Keratinocyte (primary cell): ENCODE data around the gene SPRTN. TPM values are rescaled to one million over a fixed set of nuclear protein-coding genes. Genes with fewer than 3 reads are reported as not detected.

ENCODE experiments used
- DNase-seq: peaks from one replicate; pipeline ENCODE4 v3.0.0-alpha.2; 2011; ENCODE audit warnings: low read depth, missing footprints, low spot score
- FAIRE-seq: peaks from 2 replicates; lab custom pipeline; 2011; peaks lifted over from hg19 to GRCh38; lab: Jason Lieb, UNC
- H2AFZ ChIP-seq: 2 replicates; pipeline ENCODE4 v1.6.0; 2012; ENCODE audit warnings: low read length, control low read depth, inconsistent platforms; ENCODE audit not compliant: control insufficient read depth
- H3K27ac ChIP-seq: 2 replicates; pipeline ENCODE4 v1.5.1; 2011; ENCODE audit warnings: low read length; ENCODE audit not compliant: control insufficient read depth, insufficient read depth
- H3K27me3 ChIP-seq: 3 replicates; pipeline ENCODE4 v1.6.0; 2011; ENCODE audit warnings: low read length; ENCODE audit not compliant: control insufficient read depth, insufficient read depth; ENCODE audit errors: extremely low read depth
- H3K36me3 ChIP-seq, 2 experiments: 2 replicates in 1 of 2; 3 replicates in 1 of 2; pipeline ENCODE4 v1.5.1; 2011; ENCODE audit warnings: low read length in 2 of 2, mild to moderate bottlenecking in 1 of 2; ENCODE audit not compliant: control insufficient read depth in 2 of 2, insufficient read depth in 2 of 2; ENCODE audit errors: extremely low read depth in 1 of 2
- H3K4me1 ChIP-seq: 3 replicates; pipeline ENCODE4 v1.5.1; 2011; ENCODE audit warnings: low read length; ENCODE audit not compliant: control insufficient read depth, insufficient read depth; ENCODE audit errors: extremely low read depth
- H3K4me2 ChIP-seq: 3 replicates; pipeline ENCODE4 v1.6.0; 2011; ENCODE audit warnings: low read depth, low read length; ENCODE audit not compliant: control insufficient read depth, insufficient read depth; ENCODE audit errors: extremely low read depth
- H3K4me3 ChIP-seq, 3 experiments: fragments of 200-600 bp in 1 of 3; sonication (generic) in 1 of 3; 2 replicates in 2 of 3; 3 replicates in 1 of 3; pipeline ENCODE4 v1.5.1; 2011 to 2016; ENCODE audit warnings: low read length in 3 of 3, mild to moderate bottlenecking in 3 of 3, control low read depth in 2 of 3, inconsistent platforms in 1 of 3, low read depth in 1 of 3, mixed read lengths in 1 of 3, mixed run types in 1 of 3, moderate library complexity in 1 of 3; ENCODE audit not compliant: control insufficient read depth in 2 of 3, insufficient read depth in 2 of 3; ENCODE audit errors: extremely low read depth in 1 of 3
- H3K79me2 ChIP-seq: 2 replicates; pipeline ENCODE4 v1.6.0; 2012; ENCODE audit warnings: low read length; ENCODE audit not compliant: control insufficient read depth, insufficient read depth
- H3K9ac ChIP-seq: 3 replicates; pipeline ENCODE4 v1.6.0; 2011; ENCODE audit warnings: low read length; ENCODE audit not compliant: control insufficient read depth, insufficient read depth; ENCODE audit errors: extremely low read depth
- H3K9me1 ChIP-seq: 3 replicates; pipeline ENCODE4 v1.6.0; 2011; ENCODE audit warnings: low read length; ENCODE audit not compliant: control insufficient read depth, insufficient read depth; ENCODE audit errors: extremely low read depth
- H3K9me3 ChIP-seq: 2 replicates; pipeline ENCODE4 v1.5.1; 2012; ENCODE audit warnings: low read depth, low read length; ENCODE audit not compliant: control insufficient read depth
- H4K20me1 ChIP-seq: 3 replicates; pipeline ENCODE4 v1.6.0; 2011; ENCODE audit warnings: low read length; ENCODE audit not compliant: control insufficient read depth, insufficient read depth; ENCODE audit errors: extremely low read depth
- CTCF ChIP-seq, 3 experiments: IDR thresholded peaks in 1 of 3; conservative IDR thresholded peaks in 1 of 3; optimal IDR thresholded peaks in 1 of 3; 2 replicates in 2 of 3; 3 replicates in 1 of 3; pipeline versions ENCODE3 to v1.5.1; 2011; ENCODE audit warnings: low read length in 3 of 3, mild to moderate bottlenecking in 3 of 3, moderate library complexity in 2 of 3, control low read depth in 1 of 3, inconsistent platforms in 1 of 3; ENCODE audit not compliant: insufficient read depth in 2 of 3; ENCODE audit errors: extremely low read depth in 1 of 3
- EZH2 ChIP-seq: IDR thresholded peaks from one replicate; pipeline ENCODE4 v1.6.1; 2012; ENCODE audit warnings: inconsistent platforms, mild to moderate bottlenecking, low read length, moderate library complexity
- dilution Hi-C: fragments of 300-500 bp; cut with MboI; formaldehyde crosslinking; loops from one replicate; pipeline ENCODE4 v1.7.0; 2020; ENCODE audit warnings: low sequenced_read_pairs; ENCODE audit not compliant: extremely low pct_ligation_motif_present
- polyA plus RNA-seq, 5 experiments: library from polyadenylated mRNA; depleted of rRNA in 3 of 5; stranded (reverse) in 3 of 5; stranded (forward) in 1 of 5; unstranded in 1 of 5; fragments of >200 nt; gene quantifications; 1 replicate in 1 of 5; 2 replicates in 3 of 5; 3 replicates in 1 of 5; pipeline versions ENCODE4 v1.2.1 to v1.2.3, GENCODE V29; 2011 to 2012; ENCODE audit warnings: missing spikeins in 2 of 5, low read depth in 1 of 5, low replicate concordance in 1 of 5

SPRTN gene
- polyA plus RNA-seq, 1 donor (not counting 4 experiments of a cell fraction or from before 2014, with no cell fraction given): 17.4 TPM

- no peak for TF ChIP-seq CTCF (optimal IDR thresholded peaks at IDR 0.05 in 1 of 3, IDR thresholded peaks at IDR 0.05 in 1 of 3, conservative IDR thresholded peaks at IDR 0.05 in 1 of 3; ENCODE audit: extremely low read depth in 1 of 3, insufficient read depth in 2 of 3, low read length in 3 of 3)
- TF ChIP-seq EZH2: no peak
- Histone ChIP-seq H3K4me2 (no peak overlapping the region), H3K4me3 (no peak overlapping the region), H3K9me3 (no peaks in the 10 kb centered on the region), H3K79me2 (peaks cover 41% of the 10 kb centered on the region), H3K4me1 (peaks cover 17% of the 10 kb centered on the region), H3K36me3 (no peaks in the 10 kb centered on the region), H3K9ac (no peak overlapping the region), H3K27ac (no peak overlapping the region), H3K9me1 (no peaks in the 10 kb centered on the region), H2AFZ (no peak overlapping the region), H3K27me3 (no peaks in the 10 kb centered on the region), H4K20me1 (peaks cover 2% of the 10 kb centered on the region)
- DNase-seq (no peak), FAIRE-seq (no peak)
- dilution Hi-C loops: no loop called here
Observed at GRCh38 chr1:231404318-231404717, 66.2 kb downstream of the SPRTN start.

Other genes starting within 250 kb of the SPRTN start
- not detected in 3 replicates for gene TRIM67, start 176.2 kb upstream of the SPRTN start, polyA plus RNA-seq
- 25.6 to 39.9 TPM (median 32.1 TPM) in 3 replicates for gene GNPAT, start 97.1 kb upstream of the SPRTN start, polyA plus RNA-seq
- 6.0 to 7.1 TPM (median 6.9 TPM) in 3 replicates for gene EXOC8, start 441 bp upstream of the SPRTN start, polyA plus RNA-seq
- 15.5 to 34.1 TPM (median 17.6 TPM) in 3 replicates for gene EGLN1, start 84.0 kb downstream of the SPRTN start, polyA plus RNA-seq
- 21.5 to 32.6 TPM (median 30.9 TPM) in 3 replicates for gene TSNAX, start 190.4 kb downstream of the SPRTN start, polyA plus RNA-seq